ENCODE results near the gene GPALPP1. TPM values are rescaled to one million over a fixed set of nuclear protein-coding genes. Genes with fewer than 3 reads are reported as not detected.
A peak's percentile ranks its signal among the peaks of the same experiment; 100 is the strongest.

GPALPP1 gene
- total and polyA plus RNA-seq, 7 experiments from 2014 or later, result 17.5 to 43.1 (median 30.4) TPM

DNA sequence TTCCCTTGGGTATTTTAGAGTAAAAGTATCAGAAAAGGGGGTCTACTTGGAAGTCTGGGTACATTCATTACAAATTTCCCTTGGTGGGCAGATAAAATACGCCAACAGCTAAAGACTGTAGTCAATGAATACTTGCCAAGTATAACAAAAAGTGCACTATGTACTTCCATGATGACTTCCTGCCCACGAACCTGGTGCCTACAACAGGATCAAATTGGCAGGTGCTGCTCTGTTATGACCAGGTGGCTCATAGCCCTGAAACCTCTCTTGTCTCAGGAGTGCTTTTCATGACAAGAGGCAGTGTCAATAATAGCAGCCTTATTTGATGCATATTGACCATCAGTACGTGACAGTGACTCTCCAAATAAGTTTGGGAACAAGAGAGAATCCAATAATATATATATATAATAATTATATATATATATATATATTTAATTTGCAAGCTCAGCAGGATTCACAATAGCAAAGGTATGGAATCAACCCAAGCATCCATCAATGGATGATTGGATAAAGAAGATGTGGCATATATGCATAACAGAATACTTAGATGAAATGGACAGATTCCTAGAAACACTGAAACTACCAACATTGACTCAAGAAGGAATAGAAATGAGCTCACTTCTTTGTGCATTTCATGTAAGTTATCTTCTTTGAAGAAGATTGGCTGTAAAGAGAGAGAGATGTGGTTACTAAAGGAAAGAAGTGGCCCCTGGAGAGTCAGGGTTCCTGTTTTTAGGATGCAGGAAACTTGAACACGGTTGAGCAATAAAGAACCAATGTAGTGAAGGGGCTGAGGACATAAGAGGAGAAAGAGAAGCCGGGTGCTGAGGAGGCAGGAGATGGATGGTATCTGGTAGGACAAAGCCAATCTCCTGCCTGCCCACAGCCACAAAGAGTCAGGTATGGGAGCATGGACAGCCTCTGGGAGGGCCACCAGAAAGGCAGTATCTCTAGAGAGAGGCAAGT, 79.0 kb downstream of the GPALPP1 start:
- Mint-ChIP-seq H3K4me1 (no peaks in the 10 kb centered on the region), H3K9me3 (no peaks in the 10 kb centered on the region), H3K27ac (peak overlapping the region in 1 of 9 donors; percentile 15), H3K4me3 (no peak overlapping the region), H3K36me3 (no peaks in the 10 kb centered on the region), H3K27me3 (peaks cover 0 to 25% (median 0%) of the 10 kb centered on the region in 5 donors)
- Histone ChIP-seq H3K36me3 (ENCODE audit: control insufficient read depth in 2 of 3, insufficient read depth in 3 of 3, low read length in 3 of 3) (no peaks in the 10 kb centered on the region), H3K27me3 (ENCODE audit: control insufficient read depth in 2 of 2, insufficient read depth in 2 of 2, low read length in 2 of 2) (no peaks in the 10 kb centered on the region), H3K27ac (ENCODE audit: low read depth, low read length) (no peak overlapping the region), H3K9me3 (ENCODE audit: control insufficient read depth in 2 of 3, low read length in 3 of 3) (no peaks in the 10 kb centered on the region), H3K4me1 (ENCODE audit: control insufficient read depth in 2 of 2, insufficient read depth in 2 of 2, low read length in 2 of 2) (no peaks in the 10 kb centered on the region), H3K4me3 (ENCODE audit: low read length) (no peak overlapping the region)
- CTCF ChIA-PET, result no interaction called here
- DNase-seq (no peak), ATAC-seq (no peak)
- POLR2A ChIA-PET, result interaction anchor here (1.2 kb wide), 1 partner anchor 9 kb away, joined by 3 read pairs; no protein-coding TSS in a partner anchor
- intact Hi-C loops (cut with micrococcal nuclease), result no loop called here

DNA sequence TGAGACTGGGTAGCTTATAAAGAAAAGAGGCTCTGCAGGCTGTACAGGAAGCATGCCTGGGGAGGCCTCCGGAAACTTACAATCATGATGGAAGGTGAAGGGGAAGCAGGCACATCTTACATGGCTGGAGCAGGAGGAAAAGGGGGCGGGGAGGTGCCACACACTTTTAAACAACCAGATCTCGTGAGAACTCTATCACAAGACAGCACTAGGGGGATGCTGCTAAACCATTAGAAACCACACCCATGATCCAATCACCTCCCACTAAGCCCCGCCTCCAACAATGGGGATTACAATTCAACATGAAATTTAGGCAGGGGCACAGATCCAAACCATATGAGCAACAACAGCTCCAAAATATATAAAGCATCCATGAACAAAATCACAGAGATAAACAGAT, 84.5 kb downstream of the GPALPP1 start:
- CTCF ChIA-PET, result no interaction called here
- H3K27ac Mint-ChIP-seq, result no peak overlapping the region

GRCh38 chr13:45074721-45075120, 85.4 kb downstream of the GPALPP1 start:
- H3K4me3 Mint-ChIP-seq, result no peak overlapping the region
- H3K4me1 Mint-ChIP-seq, result peaks cover 0 to 6% (median 0%) of the 10 kb centered on the region in 7 donors
- no peaks in the 10 kb centered on the region for H3K36me3 Mint-ChIP-seq
- DNase-seq, result no peak
- POLR2A ChIA-PET, result no interaction called here
- no peaks in the 10 kb centered on the region for H3K36me3 ChIP-seq (ENCODE audit: control insufficient read depth in 2 of 3, insufficient read depth in 3 of 3, low read length in 3 of 3)
- H3K4me3 ChIP-seq (ENCODE audit: low read length), result no peak overlapping the region
- CTCF ChIA-PET, result no interaction called here
- H3K27ac Mint-ChIP-seq, result peak overlapping the region in 1 of 9 donors; percentile 55
- ATAC-seq, result no peak
- no peaks in the 10 kb centered on the region for H3K9me3 ChIP-seq (ENCODE audit: control insufficient read depth in 2 of 3, low read length in 3 of 3)
- H3K9me3 Mint-ChIP-seq, result no peaks in the 10 kb centered on the region
- intact Hi-C loops (cut with micrococcal nuclease), result no loop called here
- no peak overlapping the region for H3K27ac ChIP-seq (ENCODE audit: low read depth, low read length)
- no peaks in the 10 kb centered on the region for H3K27me3 ChIP-seq (ENCODE audit: control insufficient read depth in 2 of 2, insufficient read depth in 2 of 2, low read length in 2 of 2)
- peaks cover 0 to 32% (median 6%) of the 10 kb centered on the region in 5 donors for H3K27me3 Mint-ChIP-seq
- H3K4me1 ChIP-seq (ENCODE audit: control insufficient read depth in 2 of 2, insufficient read depth in 2 of 2, low read length in 2 of 2), result no peaks in the 10 kb centered on the region

More for the DNA sequence above, 84.5 kb downstream of the GPALPP1 start:
- no peak overlapping the region for H3K4me3 Mint-ChIP-seq
- DNase-seq (no peak), ATAC-seq (no peak)
- Histone ChIP-seq H3K27ac (ENCODE audit: low read depth, low read length) (no peak overlapping the region), H3K36me3 (ENCODE audit: control insufficient read depth in 2 of 3, insufficient read depth in 3 of 3, low read length in 3 of 3) (no peaks in the 10 kb centered on the region), H3K27me3 (ENCODE audit: control insufficient read depth in 2 of 2, insufficient read depth in 2 of 2, low read length in 2 of 2) (no peaks in the 10 kb centered on the region), H3K9me3 (ENCODE audit: control insufficient read depth in 2 of 3, low read length in 3 of 3) (no peaks in the 10 kb centered on the region), H3K4me3 (ENCODE audit: low read length) (no peak overlapping the region), H3K4me1 (ENCODE audit: control insufficient read depth in 2 of 2, insufficient read depth in 2 of 2, low read length in 2 of 2) (no peaks in the 10 kb centered on the region)
- H3K27me3 Mint-ChIP-seq, result peaks cover 0 to 30% (median 6%) of the 10 kb centered on the region in 5 donors
- intact Hi-C loops (cut with micrococcal nuclease), result no loop called here
- H3K4me1 Mint-ChIP-seq, result peaks cover 0 to 6% (median 0%) of the 10 kb centered on the region in 7 donors
- no peaks in the 10 kb centered on the region for H3K36me3 Mint-ChIP-seq
- POLR2A ChIA-PET, result interaction anchor here (0.6 kb wide), 1 partner anchor 79 kb away, joined by 3 read pairs; no protein-coding TSS in a partner anchor
- no peaks in the 10 kb centered on the region for H3K9me3 Mint-ChIP-seq

- Mint-ChIP-seq H3K4me3 (no peak overlapping the region), H3K36me3 (no peaks in the 10 kb centered on the region), H3K27ac (peak overlapping the region in 1 of 9 donors; percentile 42), H3K27me3 (peaks cover 0 to 30% (median 6%) of the 10 kb centered on the region in 5 donors), H3K4me1 (peaks cover 0 to 8% (median 0%) of the 10 kb centered on the region in 7 donors), H3K9me3 (no peaks in the 10 kb centered on the region)
- POLR2A ChIA-PET, result no interaction called here
- intact Hi-C loops (cut with micrococcal nuclease), result no loop called here
- CTCF ChIA-PET, result no interaction called here
- Histone ChIP-seq H3K9me3 (ENCODE audit: control insufficient read depth in 2 of 3, low read length in 3 of 3) (no peaks in the 10 kb centered on the region), H3K4me1 (ENCODE audit: control insufficient read depth in 2 of 2, insufficient read depth in 2 of 2, low read length in 2 of 2) (no peaks in the 10 kb centered on the region), H3K27ac (ENCODE audit: low read depth, low read length) (no peak overlapping the region), H3K36me3 (ENCODE audit: control insufficient read depth in 2 of 3, insufficient read depth in 3 of 3, low read length in 3 of 3) (no peaks in the 10 kb centered on the region), H3K4me3 (ENCODE audit: low read length) (no peak overlapping the region), H3K27me3 (ENCODE audit: control insufficient read depth in 2 of 2, insufficient read depth in 2 of 2, low read length in 2 of 2) (no peaks in the 10 kb centered on the region)
- no peak for ATAC-seq
- DNase-seq, result no peak
Measured at GRCh38 chr13:45078003-45078402, 88.7 kb downstream of the GPALPP1 start.

Other genes starting within 250 kb of the GPALPP1 start
- gene NUFIP1, start 67 bp upstream of the GPALPP1 start, total RNA-seq, result 1 to 10 TPM; 3.7 to 6.6 (median 5.4) TPM
- gene NUFIP1, start 67 bp upstream of the GPALPP1 start, polyA plus RNA-seq, result 1 to 10 TPM; 4.7 to 4.9 TPM
- 10 to 100 TPM; 13.7 to 20.4 (median 15.2) TPM for gene GTF2F2, start 131.0 kb downstream of the GPALPP1 start, total RNA-seq
- 1 to 10 TPM; 6.7 to 8.1 TPM for gene GTF2F2, start 131.0 kb downstream of the GPALPP1 start, polyA plus RNA-seq
- not detected for gene KCTD4, start 211.5 kb downstream of the GPALPP1 start, total RNA-seq
- gene KCTD4, start 211.5 kb downstream of the GPALPP1 start, polyA plus RNA-seq, result not detected